Keratinocyte (primary cell): Measurements from ENCODE around the gene ZBBX.
A peak's percentile ranks its signal among the peaks of the same experiment; 100 is the strongest.

ENCODE experiments used
- EZH2 ChIP-seq: IDR thresholded peaks from one replicate; pipeline ENCODE4 v1.6.1; 2012; ENCODE audit warnings: inconsistent platforms, mild to moderate bottlenecking, low read length, moderate library complexity
- TF ChIP-seq, protein P1 (sequence below), 3 experiments: IDR thresholded peaks in 1 of 3; conservative IDR thresholded peaks in 1 of 3; optimal IDR thresholded peaks in 1 of 3; 2 replicates in 2 of 3; 3 replicates in 1 of 3; pipeline versions ENCODE3 to v1.5.1; 2011; ENCODE audit warnings: low read length in 3 of 3, mild to moderate bottlenecking in 3 of 3, moderate library complexity in 2 of 3, control low read depth in 1 of 3, inconsistent platforms in 1 of 3; ENCODE audit not compliant: insufficient read depth in 2 of 3; ENCODE audit errors: extremely low read depth in 1 of 3

GRCh38 chr3:167380004-167380689 is at the start of gene ZBBX:
- TF ChIP-seq, protein P1, sequence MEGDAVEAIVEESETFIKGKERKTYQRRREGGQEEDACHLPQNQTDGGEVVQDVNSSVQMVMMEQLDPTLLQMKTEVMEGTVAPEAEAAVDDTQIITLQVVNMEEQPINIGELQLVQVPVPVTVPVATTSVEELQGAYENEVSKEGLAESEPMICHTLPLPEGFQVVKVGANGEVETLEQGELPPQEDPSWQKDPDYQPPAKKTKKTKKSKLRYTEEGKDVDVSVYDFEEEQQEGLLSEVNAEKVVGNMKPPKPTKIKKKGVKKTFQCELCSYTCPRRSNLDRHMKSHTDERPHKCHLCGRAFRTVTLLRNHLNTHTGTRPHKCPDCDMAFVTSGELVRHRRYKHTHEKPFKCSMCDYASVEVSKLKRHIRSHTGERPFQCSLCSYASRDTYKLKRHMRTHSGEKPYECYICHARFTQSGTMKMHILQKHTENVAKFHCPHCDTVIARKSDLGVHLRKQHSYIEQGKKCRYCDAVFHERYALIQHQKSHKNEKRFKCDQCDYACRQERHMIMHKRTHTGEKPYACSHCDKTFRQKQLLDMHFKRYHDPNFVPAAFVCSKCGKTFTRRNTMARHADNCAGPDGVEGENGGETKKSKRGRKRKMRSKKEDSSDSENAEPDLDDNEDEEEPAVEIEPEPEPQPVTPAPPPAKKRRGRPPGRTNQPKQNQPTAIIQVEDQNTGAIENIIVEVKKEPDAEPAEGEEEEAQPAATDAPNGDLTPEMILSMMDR (optimal IDR thresholded peaks at IDR 0.05 in 1 of 3, IDR thresholded peaks at IDR 0.05 in 1 of 3, conservative IDR thresholded peaks at IDR 0.05 in 1 of 3; ENCODE audit: extremely low read depth in 1 of 3, insufficient read depth in 2 of 3, low read length in 3 of 3) = peak; percentile 71 to 96 (median 93)
- TF ChIP-seq EZH2 = no peak
